Measurements from ENCODE around the gene GLMP. TPM values are rescaled to one million over a fixed set of nuclear protein-coding genes. Genes with fewer than 3 reads are reported as not detected.
"Not testable (repeated sequence)": the region's sequence is repeated elsewhere in the genome, so short reads cannot be mapped to it uniquely, and the experiment has no call there.

GLMP gene, protein sequence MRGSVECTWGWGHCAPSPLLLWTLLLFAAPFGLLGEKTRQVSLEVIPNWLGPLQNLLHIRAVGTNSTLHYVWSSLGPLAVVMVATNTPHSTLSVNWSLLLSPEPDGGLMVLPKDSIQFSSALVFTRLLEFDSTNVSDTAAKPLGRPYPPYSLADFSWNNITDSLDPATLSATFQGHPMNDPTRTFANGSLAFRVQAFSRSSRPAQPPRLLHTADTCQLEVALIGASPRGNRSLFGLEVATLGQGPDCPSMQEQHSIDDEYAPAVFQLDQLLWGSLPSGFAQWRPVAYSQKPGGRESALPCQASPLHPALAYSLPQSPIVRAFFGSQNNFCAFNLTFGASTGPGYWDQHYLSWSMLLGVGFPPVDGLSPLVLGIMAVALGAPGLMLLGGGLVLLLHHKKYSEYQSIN
- 10 to 100 TPM; 14.9 to 19.0 TPM for total RNA-seq

DNA sequence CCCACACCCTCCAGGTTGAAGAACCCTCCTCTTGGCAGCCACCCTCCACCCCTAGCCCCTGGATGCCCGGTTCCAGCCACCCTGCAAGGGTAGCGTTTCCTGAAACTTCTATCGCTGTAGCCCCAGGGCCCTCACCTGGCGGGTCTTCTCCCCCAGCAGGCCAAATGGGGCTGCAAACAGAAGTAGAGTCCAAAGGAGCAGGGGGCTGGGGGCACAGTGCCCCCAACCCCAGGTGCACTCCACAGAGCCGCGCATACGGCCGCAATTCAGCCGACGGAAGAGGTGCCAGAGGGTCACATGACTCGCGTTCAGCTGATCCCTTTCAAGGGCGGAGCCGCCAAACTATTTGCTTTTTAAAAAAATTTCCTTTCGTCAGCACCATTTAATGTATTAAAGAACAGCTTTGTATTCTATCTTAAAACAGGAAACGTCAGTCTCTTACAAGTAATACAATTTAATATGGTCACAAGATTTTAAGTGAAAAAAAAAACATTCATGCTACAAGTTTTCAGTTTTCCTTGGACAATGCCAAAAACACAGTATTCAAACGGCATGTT, at the start of gene GLMP:
Gene GLMP, minus strand, starts transcription at position 289 of the 557 bp plus-strand sequence. Its CDS starts 34 bp downstream, at position 255.
- H3K4me1 Mint-ChIP-seq (ENCODE audit: low read depth): peaks cover 25% of the 10 kb centered on the region
- peak within 1 kb of the TSS; percentile 81 to 94 for H3K4me3 Mint-ChIP-seq
- DNase-seq (peak; percentile 61 to 66), ATAC-seq (replicated peaks in 1 of 2) (peak; percentile 86 to 89)
- peak within 1 kb of the TSS; percentile 79 for H3K27ac Mint-ChIP-seq
- H3K36me3 Mint-ChIP-seq (ENCODE audit: insufficient read depth in 2 of 2): peaks cover 0 to 4% of the 10 kb centered on the region in 2 donors
- H3K27me3 Mint-ChIP-seq (ENCODE audit: low read depth): no peaks in the 10 kb centered on the region
- H3K9me3 Mint-ChIP-seq: no peaks in the 10 kb centered on the region

- Mint-ChIP-seq H3K4me1 (ENCODE audit: low read depth) (peaks cover under 1% of the 10 kb centered on the region), H3K9me3 (no peaks in the 10 kb centered on the region), H3K36me3 (ENCODE audit: insufficient read depth in 2 of 2) (no peaks in the 10 kb centered on the region), H3K27ac (no peak overlapping the region), H3K4me3 (no peak overlapping the region), H3K27me3 (ENCODE audit: low read depth) (peaks cover 8% of the 10 kb centered on the region)
- ATAC-seq (replicated peaks in 1 of 2) (no peak), DNase-seq (no peak)
These were observed 48.9 kb upstream of the GLMP start for GRCh38 chr1:156344409-156344808.

DNA sequence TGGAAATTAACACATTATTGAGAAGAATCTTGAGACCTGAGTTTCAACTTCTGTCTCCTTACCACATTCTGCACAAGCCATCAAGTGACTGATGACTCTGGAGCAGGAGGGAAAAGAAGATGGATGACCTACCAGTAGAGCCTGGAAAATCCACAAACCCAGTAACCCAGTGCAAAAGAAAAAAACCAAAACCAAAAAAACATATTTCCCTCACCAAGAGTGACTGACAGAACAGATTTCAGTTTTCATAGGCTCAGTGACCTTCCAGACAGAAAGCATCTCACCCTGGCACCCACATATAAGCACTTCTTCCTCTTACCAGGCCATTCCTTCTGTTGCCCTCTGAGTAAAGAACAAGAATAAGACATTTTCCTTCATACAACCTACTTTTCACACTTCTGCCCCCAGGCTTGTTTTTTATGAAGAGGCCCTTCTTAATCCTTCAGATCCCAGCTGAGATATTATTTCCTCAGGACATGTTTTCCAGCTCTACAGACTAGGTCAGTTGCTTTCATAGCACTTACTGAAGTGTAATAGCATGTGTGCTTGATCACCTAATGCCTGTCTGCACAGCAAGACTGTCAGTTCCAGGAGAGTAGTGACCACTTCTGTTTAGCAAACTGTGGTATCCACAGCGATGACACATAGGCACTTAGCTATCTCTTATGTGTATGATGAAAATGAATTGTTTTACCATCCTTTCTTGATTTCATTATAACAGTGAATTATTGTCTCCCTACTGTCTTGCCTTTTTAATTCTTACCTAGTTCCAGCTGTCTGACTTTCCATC, 46.9 kb upstream of the GLMP start:
- Mint-ChIP-seq H3K4me1 (ENCODE audit: low read depth) (peaks cover 14% of the 10 kb centered on the region), H3K27me3 (ENCODE audit: low read depth) (peaks cover 7% of the 10 kb centered on the region), H3K27ac (no peak overlapping the region), H3K9me3 (no peaks in the 10 kb centered on the region), H3K4me3 (no peak overlapping the region), H3K36me3 (ENCODE audit: insufficient read depth in 2 of 2) (peaks cover under 1 to 4% of the 10 kb centered on the region in 2 donors)
- ATAC-seq (replicated peaks in 1 of 2) (no peak), DNase-seq (no peak)

DNA sequence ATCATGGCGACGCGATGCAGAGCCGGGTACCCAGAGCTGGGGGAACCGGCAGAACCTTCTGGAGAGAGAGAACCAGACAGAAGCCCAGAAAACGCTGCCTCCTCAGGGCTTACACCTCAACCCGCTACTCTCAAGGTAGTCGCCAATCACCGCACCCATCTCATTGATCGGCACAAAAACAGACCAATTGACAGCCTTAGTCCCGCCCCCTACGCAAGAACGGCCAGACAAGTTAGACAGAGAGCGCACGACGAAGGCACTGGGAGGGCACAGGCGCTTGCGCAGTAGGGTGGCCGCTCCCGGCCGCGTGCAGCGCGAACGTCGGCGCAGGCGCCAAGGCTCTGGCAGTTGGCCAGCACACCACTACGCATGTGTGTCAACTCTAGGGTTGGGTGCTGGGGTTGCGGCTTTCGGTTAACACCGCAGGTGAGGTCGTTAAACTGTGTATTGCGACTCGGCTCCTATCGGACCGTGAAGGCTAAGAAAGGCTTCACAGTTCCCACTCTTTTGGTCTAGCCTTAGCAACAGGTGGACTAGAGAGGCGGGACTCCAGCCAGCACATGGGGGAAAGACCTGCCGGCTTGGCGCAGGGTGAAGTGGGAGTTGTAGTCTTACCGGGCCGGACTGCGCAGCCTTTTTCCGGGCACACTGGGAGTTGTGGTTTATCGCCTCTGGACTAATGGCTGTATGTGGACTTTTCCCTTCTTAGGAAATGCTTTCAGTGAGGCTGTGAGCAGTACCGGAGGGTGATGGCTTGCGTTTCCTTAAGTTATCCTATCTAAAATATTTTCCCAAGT, 42.9 kb upstream of the GLMP start, which contains the start of the genes CCT3 and TSACC:
Gene CCT3, minus strand, starts transcription at position 113 of the 797 bp plus-strand sequence. Its CDS starts 108 bp downstream, at position 5.
Gene TSACC, plus strand, starts transcription at position 347 of the 797 bp plus-strand sequence. CDS start 1,232 bp downstream, outside the sequence.
- peak; percentile 96 for ATAC-seq (replicated peaks in 1 of 2)
- Mint-ChIP-seq H3K4me3 (peak within 1 kb of the TSS; percentile 89 to 100), H3K9me3 (no peaks in the 10 kb centered on the region), H3K27ac (peak within 1 kb of the TSS; percentile 96), H3K27me3 (ENCODE audit: low read depth) (no peaks in the 10 kb centered on the region), H3K4me1 (ENCODE audit: low read depth) (peaks cover 43% of the 10 kb centered on the region), H3K36me3 (ENCODE audit: insufficient read depth in 2 of 2) (peaks cover 9 to 11% of the 10 kb centered on the region in 2 donors)
- DNase-seq: peak; percentile 99

DNA sequence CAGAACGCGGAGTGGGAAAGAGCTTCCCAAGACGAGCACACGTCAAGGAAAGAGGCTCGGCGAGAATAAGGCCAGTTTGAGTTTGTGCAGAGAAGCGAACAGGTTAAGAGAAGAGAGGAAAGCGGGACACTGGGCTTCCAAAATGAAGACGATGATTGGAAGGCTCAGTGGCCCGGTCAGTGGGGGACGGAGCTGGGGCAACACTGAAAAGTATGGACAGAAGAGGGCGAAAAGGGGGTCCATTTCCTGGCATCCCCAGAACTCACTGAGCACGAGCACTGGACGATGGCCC, 42.4 kb upstream of the GLMP start:
- Mint-ChIP-seq H3K4me1 (ENCODE audit: low read depth) (peaks cover 43% of the 10 kb centered on the region), H3K4me3 (peak overlapping the region; percentile 89 to 100), H3K27ac (peak overlapping the region; percentile 96), H3K9me3 (no peaks in the 10 kb centered on the region), H3K27me3 (ENCODE audit: low read depth) (no peaks in the 10 kb centered on the region), H3K36me3 (ENCODE audit: insufficient read depth in 2 of 2) (peaks cover 9 to 12% of the 10 kb centered on the region in 2 donors)
- peak in 1 of 2 donors; percentile 0 for ATAC-seq (replicated peaks in 1 of 2)
- DNase-seq: no peak

DNA sequence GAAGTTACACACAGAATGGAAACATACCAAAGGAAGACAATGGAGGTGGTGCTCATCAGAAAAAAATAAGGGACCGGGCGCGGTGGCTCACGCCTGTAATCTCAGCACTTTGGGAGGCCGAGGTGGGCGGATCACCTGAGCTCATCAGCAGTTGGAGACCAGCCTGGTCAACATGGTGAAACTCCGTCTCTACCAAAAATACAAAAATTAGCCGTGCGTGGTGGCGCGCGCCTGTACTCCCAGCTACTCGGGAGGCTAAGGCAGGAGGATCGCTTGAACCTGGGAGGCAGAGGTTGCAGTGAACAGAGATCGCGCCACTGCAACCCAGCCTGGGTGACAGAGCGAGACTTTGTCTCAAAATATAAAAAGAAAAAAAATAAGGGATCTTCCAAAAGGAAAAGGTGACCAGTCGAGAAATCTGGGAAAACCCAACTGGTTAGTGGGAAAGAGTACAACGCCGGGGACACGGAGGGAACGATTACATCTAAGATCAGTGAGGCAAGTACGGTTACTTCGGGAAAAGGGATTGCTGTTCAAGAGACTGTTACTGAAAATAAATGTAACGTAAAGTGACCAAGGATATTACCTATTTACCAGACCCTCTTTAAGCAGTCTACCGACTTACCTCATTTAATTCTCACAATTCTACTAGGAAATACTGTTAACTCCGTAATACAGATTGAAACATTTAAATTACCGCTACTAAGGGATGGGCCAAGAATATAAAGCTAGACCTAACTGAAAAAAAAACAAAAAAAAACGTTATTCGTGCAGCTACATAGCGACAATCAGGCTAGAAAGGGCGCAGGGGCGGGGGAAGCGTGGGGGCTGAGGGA, 41.8 kb upstream of the GLMP start:
- ATAC-seq (replicated peaks in 1 of 2) (no peak), DNase-seq (no peak)

DNA sequence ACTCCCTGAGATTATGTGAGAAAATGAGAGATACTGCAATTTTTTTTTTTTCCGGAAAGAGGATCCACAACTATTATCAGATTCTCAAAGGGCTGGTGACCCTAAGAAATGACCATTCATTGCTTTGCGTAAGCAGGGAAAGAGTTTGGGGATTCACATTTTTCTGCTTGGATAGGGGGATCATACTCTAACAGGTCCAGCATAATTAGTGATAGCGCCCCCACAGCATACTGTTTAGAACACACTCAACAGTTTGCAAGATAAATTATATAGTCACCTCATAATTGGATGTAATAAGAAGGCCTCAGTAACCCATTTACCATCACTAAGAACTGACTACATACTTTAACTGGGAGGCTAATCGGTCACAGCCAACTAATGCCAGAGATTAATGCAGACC, 40.8 kb upstream of the GLMP start:
- Mint-ChIP-seq H3K9me3 (no peaks in the 10 kb centered on the region), H3K27me3 (ENCODE audit: low read depth) (no peaks in the 10 kb centered on the region), H3K4me1 (ENCODE audit: low read depth) (peaks cover 43% of the 10 kb centered on the region), H3K36me3 (ENCODE audit: insufficient read depth in 2 of 2) (peaks cover 9 to 17% of the 10 kb centered on the region in 2 donors), H3K27ac (peak overlapping the region; percentile 96), H3K4me3 (peak overlapping the region; percentile 89 to 100)
- ATAC-seq (replicated peaks in 1 of 2) (no peak), DNase-seq (no peak)

More for the DNA sequence above, 41.8 kb upstream of the GLMP start:
- Mint-ChIP-seq H3K4me1 (ENCODE audit: low read depth) (peaks cover 43% of the 10 kb centered on the region), H3K4me3 (peak overlapping the region; percentile 89 to 100), H3K27ac (peak overlapping the region; percentile 96), H3K9me3 (no peaks in the 10 kb centered on the region), H3K36me3 (ENCODE audit: insufficient read depth in 2 of 2) (peaks cover 9 to 14% of the 10 kb centered on the region in 2 donors), H3K27me3 (ENCODE audit: low read depth) (no peaks in the 10 kb centered on the region)

- not testable (repeated sequence) for H3K9me3 Mint-ChIP-seq; ATAC-seq (replicated peaks in 1 of 2); DNase-seq; H3K4me1 Mint-ChIP-seq (ENCODE audit: low read depth); H3K27ac Mint-ChIP-seq; H3K4me3 Mint-ChIP-seq; H3K27me3 Mint-ChIP-seq (ENCODE audit: low read depth)
- peaks cover 11 to 33% of the 10 kb centered on the region in 2 donors for H3K36me3 Mint-ChIP-seq (ENCODE audit: insufficient read depth in 2 of 2)
These were observed 27.7 kb upstream of the GLMP start for GRCh38 chr1:156323179-156323578.

DNA sequence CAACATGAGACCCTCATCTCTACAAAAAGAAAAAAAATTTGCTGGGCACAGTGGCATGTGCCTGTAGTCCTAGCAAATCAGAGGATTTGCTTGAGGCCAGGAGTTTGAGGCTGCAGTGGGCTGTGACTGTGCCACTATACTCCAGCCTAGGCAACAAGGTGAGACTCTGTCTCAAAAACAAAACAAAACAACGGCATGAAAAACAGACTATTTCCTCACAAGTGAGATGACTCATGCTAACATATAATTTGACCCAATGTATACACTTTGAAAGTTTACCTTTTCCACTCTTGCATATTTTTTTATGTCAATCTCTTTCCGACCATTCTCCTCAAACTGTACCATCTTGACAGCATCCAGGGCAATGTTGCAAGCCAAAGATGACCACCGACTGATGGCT, 25.1 kb upstream of the GLMP start:
- no peak for DNase-seq
- H3K36me3 Mint-ChIP-seq (ENCODE audit: insufficient read depth in 2 of 2): peaks cover 11 to 39% of the 10 kb centered on the region in 2 donors
- no peaks in the 10 kb centered on the region for H3K9me3 Mint-ChIP-seq
- H3K4me3 Mint-ChIP-seq: no peak overlapping the region
- no peaks in the 10 kb centered on the region for H3K27me3 Mint-ChIP-seq (ENCODE audit: low read depth)
- ATAC-seq (replicated peaks in 1 of 2): no peak
- no peak overlapping the region for H3K27ac Mint-ChIP-seq
- peaks cover 5% of the 10 kb centered on the region for H3K4me1 Mint-ChIP-seq (ENCODE audit: low read depth)

DNA sequence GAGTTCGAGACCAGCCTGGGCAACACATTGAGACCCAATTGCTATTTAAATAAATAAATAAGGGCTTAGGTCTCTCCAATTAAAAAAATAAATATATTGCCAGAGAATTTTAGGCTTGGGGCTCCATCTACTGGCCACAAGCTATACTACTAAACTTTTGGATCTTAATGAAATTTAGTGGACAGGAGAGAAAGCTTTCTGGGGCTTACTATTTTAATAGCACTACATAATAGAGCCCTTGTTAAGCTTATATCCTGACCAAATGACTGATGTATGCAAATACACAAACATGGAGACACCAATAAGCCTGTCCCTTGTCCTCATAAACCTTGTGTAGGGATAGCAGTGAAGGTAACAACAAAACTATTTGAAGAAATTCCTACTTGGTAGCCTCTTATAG, 24.2 kb upstream of the GLMP start:
- DNase-seq: peak in 1 of 2 donors; percentile 23
- Mint-ChIP-seq H3K9me3 (no peaks in the 10 kb centered on the region), H3K4me1 (ENCODE audit: low read depth) (peaks cover 3% of the 10 kb centered on the region), H3K27ac (no peak overlapping the region), H3K27me3 (ENCODE audit: low read depth) (no peaks in the 10 kb centered on the region), H3K36me3 (ENCODE audit: insufficient read depth in 2 of 2) (peaks cover 11 to 40% of the 10 kb centered on the region in 2 donors), H3K4me3 (no peak overlapping the region)
- ATAC-seq (replicated peaks in 1 of 2): no peak

- Mint-ChIP-seq H3K27me3 (ENCODE audit: low read depth) (no peaks in the 10 kb centered on the region), H3K4me1 (ENCODE audit: low read depth) (no peaks in the 10 kb centered on the region), H3K27ac (no peak overlapping the region), H3K9me3 (no peaks in the 10 kb centered on the region), H3K36me3 (ENCODE audit: insufficient read depth in 2 of 2) (peaks cover 9 to 44% of the 10 kb centered on the region in 2 donors), H3K4me3 (no peak overlapping the region)
- DNase-seq: no peak
- no peak for ATAC-seq (replicated peaks in 1 of 2)
These were observed 21.4 kb upstream of the GLMP start for GRCh38 chr1:156316909-156317308.

DNA sequence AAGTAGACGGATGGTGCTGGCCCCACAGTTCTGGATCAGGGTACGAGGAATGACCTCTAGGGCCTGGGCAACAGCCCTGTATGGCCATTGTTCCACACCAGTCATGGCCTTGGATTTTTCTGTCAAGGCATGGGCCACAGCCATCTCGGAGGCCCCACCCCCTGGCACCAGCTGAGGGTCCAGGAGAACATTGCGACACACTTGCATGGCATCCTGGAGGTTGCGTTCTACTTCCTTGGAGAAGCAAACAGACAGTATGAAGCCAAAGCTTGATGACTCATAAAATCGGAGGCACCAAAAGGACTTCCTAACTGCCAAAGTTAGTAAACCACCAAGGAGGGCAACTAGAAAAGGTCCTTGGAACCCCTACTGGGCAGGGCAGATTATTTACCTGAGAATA, 15.5 kb upstream of the GLMP start:
- H3K27me3 Mint-ChIP-seq (ENCODE audit: low read depth): no peaks in the 10 kb centered on the region
- H3K36me3 Mint-ChIP-seq (ENCODE audit: insufficient read depth in 2 of 2): peaks cover 5 to 38% of the 10 kb centered on the region in 2 donors
- no peak overlapping the region for H3K27ac Mint-ChIP-seq
- no peak overlapping the region for H3K4me3 Mint-ChIP-seq
- no peaks in the 10 kb centered on the region for H3K4me1 Mint-ChIP-seq (ENCODE audit: low read depth)
- DNase-seq (no peak), ATAC-seq (replicated peaks in 1 of 2) (no peak)
- no peaks in the 10 kb centered on the region for H3K9me3 Mint-ChIP-seq

Measured in activated T-cell treated with anti-CD3 and anti-CD28 coated beads, Interleukin-2, amount 50 U/mL, for 72 hours (primary cell).